ENCODE results near the gene PLXDC2.
"Not testable (repeated sequence)": the region's sequence is repeated elsewhere in the genome, so short reads cannot be mapped to it uniquely, and the experiment has no call there.

PLXDC2 gene

DNA sequence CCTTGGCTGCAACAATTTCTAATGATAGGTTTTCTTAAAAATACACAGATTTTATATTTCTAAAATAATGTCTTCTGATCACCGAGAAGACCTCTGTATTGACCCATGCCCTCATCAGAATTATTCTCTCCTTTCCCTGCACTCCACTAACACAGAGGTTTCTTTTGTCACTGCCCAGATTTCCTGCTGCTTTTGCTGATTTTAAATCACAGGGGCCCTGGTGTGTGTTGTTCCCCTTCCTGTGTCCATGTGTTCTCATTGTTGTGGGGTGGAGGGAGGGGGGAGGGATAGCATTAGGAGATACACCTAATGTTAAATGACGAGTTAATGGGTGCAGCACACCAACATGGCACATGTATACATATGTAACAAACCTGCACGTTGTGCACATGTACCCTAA, 375.2 kb downstream of the PLXDC2 start:
- not testable (repeated sequence) for H3K27me3 ChIP-seq (replicated peaks in 2 of 5; ENCODE audit: control insufficient read depth in 4 of 5, insufficient read depth in 5 of 5, low read length in 4 of 5)

DNA sequence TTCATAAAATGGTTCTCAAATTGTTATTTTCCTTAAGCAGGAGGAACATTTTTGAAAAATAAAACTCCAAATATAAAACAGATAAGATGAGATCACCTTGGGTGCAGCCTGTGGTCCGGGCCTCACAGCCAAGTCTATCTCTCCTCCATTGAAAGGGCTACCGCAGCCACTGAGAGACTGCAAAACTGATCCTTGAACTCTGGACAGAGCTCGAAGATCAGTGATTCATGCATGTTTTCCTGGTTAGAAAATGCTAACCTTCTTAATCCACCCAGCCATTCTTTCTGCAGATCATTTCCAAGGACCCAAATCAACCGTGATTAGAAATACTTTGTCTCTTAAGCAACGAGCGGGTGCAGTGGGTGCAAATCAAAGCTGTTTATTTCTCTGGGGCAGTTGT, 378.8 kb downstream of the PLXDC2 start:
- no peak for DNase-seq
- Histone ChIP-seq H3K4me1 (ENCODE audit: control extremely low read depth in 1 of 4, control insufficient read depth in 4 of 4, insufficient read depth in 4 of 4, low read length in 3 of 4) (no peaks in the 10 kb centered on the region), H3K4me3 (ENCODE audit: control insufficient read depth in 1 of 7, extremely low read depth in 1 of 7, insufficient read depth in 4 of 7, low read depth in 2 of 7, low read length in 6 of 7) (no peak overlapping the region), H3K9me3 (ENCODE audit: control extremely low read depth in 1 of 5, control insufficient read depth in 4 of 5, insufficient read depth in 2 of 5, low read depth in 1 of 5, low read length in 4 of 5) (peaks cover 0 to 2% (median 0%) of the 10 kb centered on the region in 5 experiments), H3K27ac (ENCODE audit: insufficient read depth in 1 of 2, low read depth in 1 of 2, low read length in 2 of 2, poor library complexity in 1 of 2, severe bottlenecking in 2 of 2) (no peak overlapping the region), H3K36me3 (ENCODE audit: control insufficient read depth in 4 of 4, insufficient read depth in 4 of 4, low read length in 3 of 4) (peaks cover 0 to 5% (median under 1%) of the 10 kb centered on the region in 4 experiments), H3K27me3 (replicated peaks in 2 of 5; ENCODE audit: control insufficient read depth in 4 of 5, insufficient read depth in 5 of 5, low read length in 4 of 5) (no peaks in the 10 kb centered on the region)
- ChIA-PET POLR2A (no interaction called here), CTCF (no interaction called here)
- WGBS (ENCODE audit: insufficient coverage) = 98% methylated on average over 4 of the region's 6 CpGs

More for the DNA sequence above, 375.2 kb downstream of the PLXDC2 start:
- H3K4me1 ChIP-seq (ENCODE audit: control extremely low read depth in 1 of 4, control insufficient read depth in 4 of 4, insufficient read depth in 4 of 4, low read length in 3 of 4); H3K27ac ChIP-seq (ENCODE audit: insufficient read depth in 1 of 2, low read depth in 1 of 2, low read length in 2 of 2, poor library complexity in 1 of 2, severe bottlenecking in 2 of 2); POLR2A ChIA-PET; DNase-seq; H3K9me3 ChIP-seq (ENCODE audit: control extremely low read depth in 1 of 5, control insufficient read depth in 4 of 5, insufficient read depth in 2 of 5, low read depth in 1 of 5, low read length in 4 of 5); CTCF ChIA-PET; H3K4me3 ChIP-seq (ENCODE audit: control insufficient read depth in 1 of 7, extremely low read depth in 1 of 7, insufficient read depth in 4 of 7, low read depth in 2 of 7, low read length in 6 of 7); H3K36me3 ChIP-seq (ENCODE audit: control insufficient read depth in 4 of 4, insufficient read depth in 4 of 4, low read length in 3 of 4): not testable (repeated sequence)
- WGBS (ENCODE audit: insufficient coverage) = 71% methylated on average over 1 of the region's 3 CpGs

DNA sequence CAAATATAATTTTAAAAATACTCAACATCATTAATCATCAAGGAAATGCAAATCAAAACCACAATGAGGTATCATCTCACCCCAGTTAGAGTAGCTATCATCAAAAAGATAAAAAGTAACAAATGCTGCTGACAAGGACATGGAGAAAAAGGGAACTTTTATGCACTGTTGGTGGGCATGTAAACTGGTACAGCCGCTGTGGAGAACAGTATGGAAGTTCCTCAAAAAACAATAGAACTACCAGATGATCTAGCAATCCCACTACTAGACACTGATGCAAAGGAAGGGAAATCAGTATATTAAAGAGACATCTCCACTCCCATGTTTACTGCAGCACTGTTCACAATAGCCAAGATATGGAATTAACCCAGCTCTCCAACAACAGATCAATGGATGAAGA, 384.5 kb downstream of the PLXDC2 start:
- POLR2A ChIA-PET = no interaction called here

DNA sequence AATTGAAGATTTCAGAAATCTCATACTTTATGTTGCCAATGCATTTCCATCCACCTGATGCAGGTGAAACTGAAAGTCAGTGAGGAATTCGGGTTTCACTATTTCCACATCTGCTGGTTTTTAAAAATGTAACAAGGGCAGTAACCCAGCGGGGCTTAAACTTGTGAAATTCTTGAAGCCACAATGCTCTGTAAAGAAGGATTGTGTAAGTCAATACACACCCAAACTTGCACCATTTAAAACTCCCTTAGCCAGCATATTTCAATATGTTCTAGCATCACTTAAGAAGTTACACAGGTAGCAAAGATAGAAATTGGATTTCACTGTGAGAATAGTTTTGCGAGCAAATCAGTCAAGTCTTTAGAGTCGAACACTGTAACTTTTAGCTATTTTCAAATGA, 386.1 kb downstream of the PLXDC2 start:
- no peaks in the 10 kb centered on the region for H3K27me3 ChIP-seq (replicated peaks in 2 of 5; ENCODE audit: control insufficient read depth in 4 of 5, insufficient read depth in 5 of 5, low read length in 4 of 5)
- no peak for DNase-seq
- H3K36me3 ChIP-seq (ENCODE audit: control insufficient read depth in 4 of 4, insufficient read depth in 4 of 4, low read length in 3 of 4) = peaks cover 0 to 9% (median 2%) of the 10 kb centered on the region in 4 experiments
- H3K27ac ChIP-seq (ENCODE audit: insufficient read depth in 1 of 2, low read depth in 1 of 2, low read length in 2 of 2, poor library complexity in 1 of 2, severe bottlenecking in 2 of 2) = no peak overlapping the region
- no peak overlapping the region for H3K4me3 ChIP-seq (ENCODE audit: control insufficient read depth in 1 of 7, extremely low read depth in 1 of 7, insufficient read depth in 4 of 7, low read depth in 2 of 7, low read length in 6 of 7)
- no peaks in the 10 kb centered on the region for H3K4me1 ChIP-seq (ENCODE audit: control extremely low read depth in 1 of 4, control insufficient read depth in 4 of 4, insufficient read depth in 4 of 4, low read length in 3 of 4)
- ChIA-PET CTCF (no interaction called here), POLR2A (no interaction called here)
- WGBS (ENCODE audit: insufficient coverage) = no CpG with 5 or more reads among the region's 4 CpGs
- no peaks in the 10 kb centered on the region for H3K9me3 ChIP-seq (ENCODE audit: control extremely low read depth in 1 of 5, control insufficient read depth in 4 of 5, insufficient read depth in 2 of 5, low read depth in 1 of 5, low read length in 4 of 5)

More for the DNA sequence above, 384.5 kb downstream of the PLXDC2 start:
- peak in 2 of 3 donors; percentile 5 to 6 for DNase-seq
- Histone ChIP-seq H3K4me3 (ENCODE audit: control insufficient read depth in 1 of 7, extremely low read depth in 1 of 7, insufficient read depth in 4 of 7, low read depth in 2 of 7, low read length in 6 of 7) (no peak overlapping the region), H3K36me3 (ENCODE audit: control insufficient read depth in 4 of 4, insufficient read depth in 4 of 4, low read length in 3 of 4) (peaks cover 0 to 5% (median 1%) of the 10 kb centered on the region in 4 experiments), H3K27ac (ENCODE audit: insufficient read depth in 1 of 2, low read depth in 1 of 2, low read length in 2 of 2, poor library complexity in 1 of 2, severe bottlenecking in 2 of 2) (no peak overlapping the region), H3K4me1 (ENCODE audit: control extremely low read depth in 1 of 4, control insufficient read depth in 4 of 4, insufficient read depth in 4 of 4, low read length in 3 of 4) (no peaks in the 10 kb centered on the region), H3K9me3 (ENCODE audit: control extremely low read depth in 1 of 5, control insufficient read depth in 4 of 5, insufficient read depth in 2 of 5, low read depth in 1 of 5, low read length in 4 of 5) (peaks cover 0 to under 1% (median 0%) of the 10 kb centered on the region in 5 experiments), H3K27me3 (replicated peaks in 2 of 5; ENCODE audit: control insufficient read depth in 4 of 5, insufficient read depth in 5 of 5, low read length in 4 of 5) (no peaks in the 10 kb centered on the region)
- CTCF ChIA-PET = no interaction called here
- WGBS (ENCODE audit: insufficient coverage) = no CpG with 5 or more reads among the region's 1 CpG

DNA sequence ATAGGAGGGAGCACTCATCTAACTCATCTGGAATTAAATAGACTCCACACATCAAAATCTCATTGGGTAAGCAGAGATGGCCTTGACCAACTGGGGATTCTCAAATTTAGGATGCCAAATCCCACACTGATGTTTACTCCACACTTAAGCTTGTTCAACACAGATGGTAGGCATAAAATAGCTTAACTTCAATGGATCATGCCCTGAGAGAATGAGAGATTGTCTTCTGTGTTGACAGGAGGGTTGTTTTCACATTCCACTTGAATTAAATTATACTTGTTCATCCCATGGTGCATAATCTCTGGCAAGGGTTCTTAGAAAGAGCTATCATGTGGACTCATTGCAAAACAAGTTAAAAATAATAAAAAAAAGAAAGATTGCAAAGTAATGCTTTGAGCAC, 391.4 kb downstream of the PLXDC2 start:
- ChIA-PET POLR2A (no interaction called here), CTCF (no interaction called here)

DNA sequence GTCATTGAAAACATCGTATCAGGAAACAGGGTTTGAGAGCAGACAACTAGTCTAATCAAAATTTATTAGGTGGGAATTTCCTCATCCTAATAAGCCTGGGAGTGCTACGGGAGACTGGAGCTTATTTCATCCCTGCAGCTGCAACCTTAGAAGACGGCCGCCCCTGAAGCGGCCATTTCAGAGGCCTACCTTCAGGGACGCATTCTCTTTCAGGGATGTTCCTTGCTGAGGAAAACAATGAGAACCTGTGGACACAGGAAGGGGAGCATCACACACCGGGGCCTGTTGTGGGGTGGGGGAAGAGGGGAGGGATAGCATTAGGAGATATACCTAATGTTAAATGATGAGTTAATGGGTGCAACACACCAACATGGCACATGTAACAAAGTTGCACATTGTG, 392.9 kb downstream of the PLXDC2 start:
- DNase-seq; H3K4me1 ChIP-seq (ENCODE audit: control extremely low read depth in 1 of 4, control insufficient read depth in 4 of 4, insufficient read depth in 4 of 4, low read length in 3 of 4); H3K9me3 ChIP-seq (ENCODE audit: control extremely low read depth in 1 of 5, control insufficient read depth in 4 of 5, insufficient read depth in 2 of 5, low read depth in 1 of 5, low read length in 4 of 5); CTCF ChIA-PET; H3K27me3 ChIP-seq (replicated peaks in 2 of 5; ENCODE audit: control insufficient read depth in 4 of 5, insufficient read depth in 5 of 5, low read length in 4 of 5); H3K4me3 ChIP-seq (ENCODE audit: control insufficient read depth in 1 of 7, extremely low read depth in 1 of 7, insufficient read depth in 4 of 7, low read depth in 2 of 7, low read length in 6 of 7); H3K27ac ChIP-seq (ENCODE audit: insufficient read depth in 1 of 2, low read depth in 1 of 2, low read length in 2 of 2, poor library complexity in 1 of 2, severe bottlenecking in 2 of 2); POLR2A ChIA-PET: not testable (repeated sequence)
- H3K36me3 ChIP-seq (ENCODE audit: control insufficient read depth in 4 of 4, insufficient read depth in 4 of 4, low read length in 3 of 4) = peaks cover 0 to 17% (median 1%) of the 10 kb centered on the region in 4 experiments
- 96% methylated on average over 6 of the region's 7 CpGs for WGBS (ENCODE audit: insufficient coverage)

More for the DNA sequence above, 391.4 kb downstream of the PLXDC2 start:
- Histone ChIP-seq H3K27me3 (replicated peaks in 2 of 5; ENCODE audit: control insufficient read depth in 4 of 5, insufficient read depth in 5 of 5, low read length in 4 of 5) (no peaks in the 10 kb centered on the region), H3K4me3 (ENCODE audit: control insufficient read depth in 1 of 7, extremely low read depth in 1 of 7, insufficient read depth in 4 of 7, low read depth in 2 of 7, low read length in 6 of 7) (no peak overlapping the region), H3K27ac (ENCODE audit: insufficient read depth in 1 of 2, low read depth in 1 of 2, low read length in 2 of 2, poor library complexity in 1 of 2, severe bottlenecking in 2 of 2) (no peak overlapping the region), H3K9me3 (ENCODE audit: control extremely low read depth in 1 of 5, control insufficient read depth in 4 of 5, insufficient read depth in 2 of 5, low read depth in 1 of 5, low read length in 4 of 5) (peaks cover 0 to 3% (median 0%) of the 10 kb centered on the region in 5 experiments), H3K4me1 (ENCODE audit: control extremely low read depth in 1 of 4, control insufficient read depth in 4 of 4, insufficient read depth in 4 of 4, low read length in 3 of 4) (no peaks in the 10 kb centered on the region), H3K36me3 (ENCODE audit: control insufficient read depth in 4 of 4, insufficient read depth in 4 of 4, low read length in 3 of 4) (peaks cover 0 to 17% (median 3%) of the 10 kb centered on the region in 4 experiments)
- DNase-seq = no peak

DNA sequence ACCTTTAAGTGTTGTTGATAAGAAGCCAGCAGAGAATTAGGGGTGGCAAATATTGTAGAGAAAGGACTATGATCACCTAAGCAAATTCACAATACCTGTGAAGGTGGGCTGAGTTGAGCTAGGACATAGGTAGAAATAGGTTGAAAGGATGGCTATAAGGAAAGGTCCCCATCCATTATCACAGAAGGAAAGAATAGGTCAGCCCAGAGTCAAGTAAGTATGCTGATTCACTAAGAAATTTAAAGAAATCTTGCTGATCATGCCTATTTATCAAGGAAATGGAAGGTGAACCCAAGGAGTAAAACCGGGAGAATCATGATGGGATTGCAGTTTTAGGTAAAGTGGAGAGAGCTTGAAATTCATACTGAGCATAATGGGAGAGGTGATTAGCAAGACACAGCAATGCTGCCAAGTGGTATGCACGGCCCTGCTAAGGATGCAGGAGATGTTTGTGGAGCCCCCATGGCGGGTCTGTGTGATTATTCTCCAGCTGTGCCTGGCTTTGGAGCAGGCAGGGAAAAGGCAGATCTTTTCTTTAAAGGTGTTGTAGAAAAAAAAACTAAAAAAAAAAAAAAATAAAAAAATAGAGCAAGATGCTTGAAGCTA, 399.4 kb downstream of the PLXDC2 start:
- 100% methylated on average over 2 of the region's 3 CpGs for WGBS (ENCODE audit: insufficient coverage)
- H3K9me3 ChIP-seq (ENCODE audit: control extremely low read depth in 1 of 5, control insufficient read depth in 4 of 5, insufficient read depth in 2 of 5, low read depth in 1 of 5, low read length in 4 of 5) = no peaks in the 10 kb centered on the region
- ChIA-PET CTCF (no interaction called here), POLR2A (no interaction called here)
- H3K36me3 ChIP-seq (ENCODE audit: control insufficient read depth in 4 of 4, insufficient read depth in 4 of 4, low read length in 3 of 4) = peaks cover 0 to 11% (median 8%) of the 10 kb centered on the region in 4 experiments
- no peak for DNase-seq
- no peak overlapping the region for H3K27ac ChIP-seq (ENCODE audit: insufficient read depth in 1 of 2, low read depth in 1 of 2, low read length in 2 of 2, poor library complexity in 1 of 2, severe bottlenecking in 2 of 2)
- no peaks in the 10 kb centered on the region for H3K4me1 ChIP-seq (ENCODE audit: control extremely low read depth in 1 of 4, control insufficient read depth in 4 of 4, insufficient read depth in 4 of 4, low read length in 3 of 4)
- H3K27me3 ChIP-seq (replicated peaks in 2 of 5; ENCODE audit: control insufficient read depth in 4 of 5, insufficient read depth in 5 of 5, low read length in 4 of 5) = no peaks in the 10 kb centered on the region
- no peak overlapping the region for H3K4me3 ChIP-seq (ENCODE audit: control insufficient read depth in 1 of 7, extremely low read depth in 1 of 7, insufficient read depth in 4 of 7, low read depth in 2 of 7, low read length in 6 of 7)

All from common myeloid progenitor, CD34-positive (primary cell).